ENCODE results near the gene IQCE. TPM values are rescaled to one million over a fixed set of nuclear protein-coding genes. Genes with fewer than 3 reads are reported as not detected.

IQCE gene
- total RNA-seq, 1 experiment from 2014 or later = 13.4 TPM

- intact Hi-C loops (cut with micrococcal nuclease; ENCODE audit: unreplicated experiment) = no loop called here
- no peak for DNase-seq
- no peak overlapping the region for H3K27ac Mint-ChIP-seq (ENCODE audit: unreplicated experiment)
- no peaks in the 10 kb centered on the region for H3K36me3 ChIP-seq (ENCODE audit: control insufficient read depth, insufficient read depth, low read length)
- H3K9me3 ChIP-seq = no peaks in the 10 kb centered on the region
- POLR2A ChIA-PET = no interaction called here
- H3K27me3 ChIP-seq (replicated peaks; ENCODE audit: control insufficient read depth, insufficient read depth, low read length) = no peaks in the 10 kb centered on the region
- H3K4me1 Mint-ChIP-seq (ENCODE audit: low read depth, unreplicated experiment) = no peaks in the 10 kb centered on the region
- H3K4me3 Mint-ChIP-seq (ENCODE audit: unreplicated experiment) = no peak overlapping the region
- CTCF ChIA-PET = no interaction called here
- no peak for TF ChIP-seq CTCF (IDR thresholded peaks at IDR 0.05; ENCODE audit: insufficient read depth in 1 of 2, low read depth in 1 of 2, low read length in 1 of 2, severe bottlenecking in 1 of 2, unreplicated experiment in 1 of 2)
- H3K27me3 Mint-ChIP-seq (ENCODE audit: insufficient read depth, unreplicated experiment) = no peaks in the 10 kb centered on the region
- no TSS peak for BruUV-seq (replicated peaks)
- no peaks in the 10 kb centered on the region for H3K36me3 Mint-ChIP-seq (ENCODE audit: insufficient read depth, unreplicated experiment)
- H3K4me3 ChIP-seq (ENCODE audit: low read depth, low read length) = no peak overlapping the region
- no peaks in the 10 kb centered on the region for H3K9me3 Mint-ChIP-seq (ENCODE audit: unreplicated experiment)
- H3K4me1 ChIP-seq = no peaks in the 10 kb centered on the region
Observed at GRCh38 chr7:2577914-2578680, 19.3 kb downstream of the IQCE start.

GRCh38 chr7:2580636-2581035 lies 21.9 kb downstream of the IQCE start:
- no peaks in the 10 kb centered on the region for H3K4me1 Mint-ChIP-seq (ENCODE audit: low read depth, unreplicated experiment)
- H3K36me3 Mint-ChIP-seq (ENCODE audit: insufficient read depth, unreplicated experiment) = no peaks in the 10 kb centered on the region
- H3K9me3 Mint-ChIP-seq (ENCODE audit: unreplicated experiment) = no peaks in the 10 kb centered on the region
- no peaks in the 10 kb centered on the region for H3K27me3 ChIP-seq (replicated peaks; ENCODE audit: control insufficient read depth, insufficient read depth, low read length)
- no peak for DNase-seq
- no peak overlapping the region for H3K27ac Mint-ChIP-seq (ENCODE audit: unreplicated experiment)
- H3K4me3 Mint-ChIP-seq (ENCODE audit: unreplicated experiment) = no peak overlapping the region
- H3K4me3 ChIP-seq (ENCODE audit: low read depth, low read length) = no peak overlapping the region
- TF ChIP-seq CTCF (IDR thresholded peaks at IDR 0.05; ENCODE audit: insufficient read depth in 1 of 2, low read depth in 1 of 2, low read length in 1 of 2, severe bottlenecking in 1 of 2, unreplicated experiment in 1 of 2) = no peak
- no TSS peak for BruUV-seq (replicated peaks)
- POLR2A ChIA-PET = no interaction called here
- intact Hi-C loops (cut with micrococcal nuclease; ENCODE audit: unreplicated experiment) = no loop called here
- H3K36me3 ChIP-seq (ENCODE audit: control insufficient read depth, insufficient read depth, low read length) = no peaks in the 10 kb centered on the region
- no peaks in the 10 kb centered on the region for H3K27me3 Mint-ChIP-seq (ENCODE audit: insufficient read depth, unreplicated experiment)
- CTCF ChIA-PET = no interaction called here
- no peaks in the 10 kb centered on the region for H3K4me1 ChIP-seq
- H3K9me3 ChIP-seq = no peaks in the 10 kb centered on the region

GRCh38 chr7:2582006-2582735 lies 23.4 kb downstream of the IQCE start:
- ChIA-PET POLR2A (no interaction called here), CTCF (no interaction called here)
- no peak for DNase-seq
- Mint-ChIP-seq H3K9me3 (ENCODE audit: unreplicated experiment) (no peaks in the 10 kb centered on the region), H3K27me3 (ENCODE audit: insufficient read depth, unreplicated experiment) (no peaks in the 10 kb centered on the region), H3K27ac (ENCODE audit: unreplicated experiment) (no peak overlapping the region), H3K36me3 (ENCODE audit: insufficient read depth, unreplicated experiment) (peaks cover 3% of the 10 kb centered on the region), H3K4me3 (ENCODE audit: unreplicated experiment) (no peak overlapping the region), H3K4me1 (ENCODE audit: low read depth, unreplicated experiment) (no peaks in the 10 kb centered on the region)
- Histone ChIP-seq H3K9me3 (no peaks in the 10 kb centered on the region), H3K4me1 (no peaks in the 10 kb centered on the region), H3K36me3 (ENCODE audit: control insufficient read depth, insufficient read depth, low read length) (no peaks in the 10 kb centered on the region), H3K27me3 (replicated peaks; ENCODE audit: control insufficient read depth, insufficient read depth, low read length) (no peaks in the 10 kb centered on the region), H3K4me3 (ENCODE audit: low read depth, low read length) (no peak overlapping the region)
- intact Hi-C loops (cut with micrococcal nuclease; ENCODE audit: unreplicated experiment) = no loop called here
- no TSS peak for BruUV-seq (replicated peaks)
- no peak for TF ChIP-seq CTCF (IDR thresholded peaks at IDR 0.05; ENCODE audit: insufficient read depth in 1 of 2, low read depth in 1 of 2, low read length in 1 of 2, severe bottlenecking in 1 of 2, unreplicated experiment in 1 of 2)

All from Caco-2 (cell line).